Peyer's patch (tissue), 4 donors: ENCODE data around the gene COQ2. TPM values are rescaled to one million over a fixed set of nuclear protein-coding genes. Genes with fewer than 3 reads are reported as not detected.
"Not testable (repeated sequence)": the region's sequence is repeated elsewhere in the genome, so short reads cannot be mapped to it uniquely, and the experiment has no call there.

Source experiments
- DNase-seq, 3 donors: peaks; one replicate each; pipeline ENCODE4 v3.0.0-alpha.2; 2017 to 2019
- H3K27ac ChIP-seq, 4 donors: fragments of 200-600 bp; sonication (generic); one replicate each; pipeline ENCODE4 v1.5.1; 2016 to 2019
- H3K27me3 ChIP-seq, 2 donors: fragments of 200-600 bp; sonication (generic); one replicate each; pipeline ENCODE4 v1.5.1; 2019
- H3K36me3 ChIP-seq, 3 donors: fragments of 200-600 bp; sonication (generic); one replicate each; pipeline ENCODE4 v1.5.1; 2016 to 2019
- H3K4me1 ChIP-seq, 4 donors: fragments of 200-600 bp; sonication (generic); one replicate each; pipeline ENCODE4 v1.5.1; 2016 to 2019
- H3K4me3 ChIP-seq, 4 donors: fragments of 200-600 bp; sonication (generic); 1 replicate in 3 of 4; 2 replicates in 1 of 4; pipeline ENCODE4 v1.5.1; 2016 to 2019; ENCODE audit warnings: mild to moderate bottlenecking in 1 of 4
- H3K9me3 ChIP-seq, 4 donors: fragments of 200-600 bp; sonication (generic); one replicate each; pipeline ENCODE4 v1.5.1; 2016 to 2019; ENCODE audit warnings: mild to moderate bottlenecking in 1 of 4
- CTCF ChIP-seq, 6 experiments: fragments of 450-650 bp in 4 of 6; fragments of 200-600 bp in 2 of 6; sonication (generic) in 1 of 6; IDR thresholded peaks; one replicate each; pipeline ENCODE4 v1.5.1; 2017 to 2019; ENCODE audit warnings: antibody characterized with exemption in 6 of 6, mild to moderate bottlenecking in 3 of 6, moderate library complexity in 1 of 6
- POLR2A ChIP-seq, 2 donors: fragments of 450-650 bp; IDR thresholded peaks; one replicate each; pipeline ENCODE4 v1.5.1; 2017; ENCODE audit warnings: antibody characterized with exemption in 2 of 2, mild to moderate bottlenecking in 2 of 2, moderate library complexity in 2 of 2
- total RNA-seq, 4 donors: library from RNA; depleted of rRNA; stranded (reverse); fragments of >200 nt; gene quantifications; one replicate each; pipeline ENCODE4 v1.1.0, GENCODE V29; 2016

COQ2 gene
- total RNA-seq, 4 donors from 2014 or later: 11.0 to 15.6 (median 12.9) TPM

- no peak for DNase-seq
- Histone ChIP-seq H3K4me3 (no peak overlapping the region), H3K36me3 (no peaks in the 10 kb centered on the region), H3K4me1 (peaks cover 0 to 6% (median 0%) of the 10 kb centered on the region in 4 donors), H3K9me3 (no peaks in the 10 kb centered on the region), H3K27me3 (no peaks in the 10 kb centered on the region), H3K27ac (no peak overlapping the region)
- TF ChIP-seq POLR2A (IDR thresholded peaks at IDR 0.05): no peak
- TF ChIP-seq CTCF (IDR thresholded peaks at IDR 0.05): no peak
Observed at GRCh38 chr4:83237591-83237990, 47.0 kb downstream of the COQ2 start.

GRCh38 chr4:83235645-83236133, 48.9 kb downstream of the COQ2 start:
- not testable (repeated sequence) for H3K4me3 ChIP-seq, DNase-seq, H3K36me3 ChIP-seq, H3K27me3 ChIP-seq, H3K9me3 ChIP-seq, H3K27ac ChIP-seq, H3K4me1 ChIP-seq

- H3K9me3 ChIP-seq: no peaks in the 10 kb centered on the region
- TF ChIP-seq POLR2A (IDR thresholded peaks at IDR 0.05) (no peak), CTCF (IDR thresholded peaks at IDR 0.05) (no peak)
Observed at GRCh38 chr4:83234902-83235644, 49.5 kb downstream of the COQ2 start.

GRCh38 chr4:83234387-83234786, 50.2 kb downstream of the COQ2 start:
- H3K4me3 ChIP-seq, H3K36me3 ChIP-seq, H3K4me1 ChIP-seq, DNase-seq, H3K9me3 ChIP-seq, H3K27me3 ChIP-seq, H3K27ac ChIP-seq: not testable (repeated sequence)

More at GRCh38 chr4:83234902-83235644, 49.5 kb downstream of the COQ2 start:
- Histone ChIP-seq H3K4me3 (no peak overlapping the region), H3K27ac (no peak overlapping the region), H3K27me3 (no peaks in the 10 kb centered on the region), H3K36me3 (no peaks in the 10 kb centered on the region), H3K4me1 (peaks cover 0 to 6% (median 0%) of the 10 kb centered on the region in 4 donors)
- DNase-seq: no peak

GRCh38 chr4:83232082-83232481, 52.5 kb downstream of the COQ2 start:
- Histone ChIP-seq H3K9me3 (no peaks in the 10 kb centered on the region), H3K27ac (no peak overlapping the region), H3K27me3 (no peaks in the 10 kb centered on the region), H3K4me1 (peaks cover 0 to 6% (median 0%) of the 10 kb centered on the region in 4 donors), H3K4me3 (no peak overlapping the region), H3K36me3 (no peaks in the 10 kb centered on the region)
- TF ChIP-seq CTCF (IDR thresholded peaks at IDR 0.05) (no peak), POLR2A (IDR thresholded peaks at IDR 0.05) (no peak)
- DNase-seq: no peak

- no peaks in the 10 kb centered on the region for H3K9me3 ChIP-seq
- TF ChIP-seq POLR2A (IDR thresholded peaks at IDR 0.05) (no peak), CTCF (IDR thresholded peaks at IDR 0.05) (no peak)
- H3K27ac ChIP-seq: no peak overlapping the region
- H3K27me3 ChIP-seq: no peaks in the 10 kb centered on the region
- no peak for DNase-seq
- peaks cover 0 to 6% (median 0%) of the 10 kb centered on the region in 4 donors for H3K4me1 ChIP-seq
- H3K36me3 ChIP-seq: no peaks in the 10 kb centered on the region
- no peak overlapping the region for H3K4me3 ChIP-seq
Observed at GRCh38 chr4:83231620-83232076, 53.0 kb downstream of the COQ2 start.
